ENCODE results near the gene JMJD8.
"Not testable (repeated sequence)": the region's sequence is repeated elsewhere in the genome, so short reads cannot be mapped to it uniquely, and the experiment has no call there.

JMJD8 gene

DNA sequence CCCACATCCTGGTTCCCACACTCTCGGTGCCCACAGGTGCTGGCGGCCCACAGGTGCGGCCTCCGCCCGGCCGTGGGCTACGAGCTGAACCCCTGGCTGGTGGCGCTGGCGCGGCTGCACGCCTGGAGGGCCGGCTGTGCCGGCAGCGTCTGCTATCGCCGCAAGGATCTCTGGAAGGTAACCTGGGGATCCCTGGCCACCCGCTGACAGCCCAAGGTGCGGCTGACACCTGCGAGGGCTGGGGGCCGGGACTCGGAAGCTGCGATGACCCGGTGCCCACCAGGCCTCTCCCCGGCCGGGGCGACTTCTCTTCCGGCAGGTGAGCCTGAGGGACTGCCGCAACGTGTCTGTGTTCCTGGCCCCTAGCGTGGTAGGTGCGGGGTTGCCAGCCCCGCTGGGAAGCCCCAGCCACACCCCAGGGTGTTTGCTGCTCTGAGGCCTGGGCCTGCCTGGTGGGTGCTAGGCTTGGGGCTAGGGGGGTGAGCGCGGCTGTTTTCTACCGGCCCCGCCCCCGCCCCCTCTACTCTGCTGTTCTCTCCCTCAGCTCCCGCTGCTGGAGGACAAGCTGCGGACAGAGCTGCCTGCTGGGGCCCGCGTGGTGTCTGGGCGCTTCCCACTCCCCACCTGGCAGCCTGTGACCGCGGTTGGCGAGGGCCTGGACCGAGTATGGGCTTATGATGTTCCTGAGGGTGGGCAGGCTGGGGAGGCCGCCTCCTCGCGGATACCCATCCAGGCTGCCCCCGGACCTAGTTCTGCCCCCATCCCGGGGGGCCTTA lies 37.8 kb upstream of the JMJD8 start:
- DNase-seq: no peak

- peak; percentile 50 for DNase-seq
Measured at GRCh38 chr16:720990-721764, 37.0 kb upstream of the JMJD8 start, which contains the start of gene ANTKMT. Gene ANTKMT, plus strand, starts transcription at chr16:721146. Its CDS starts 129 bp downstream, at chr16:721275.

- no peak for DNase-seq
Measured at GRCh38 chr16:720447-720989, 36.4 kb upstream of the JMJD8 start.

- no peak for DNase-seq
Measured at GRCh38 chr16:719815-720446, 35.8 kb upstream of the JMJD8 start.

DNA sequence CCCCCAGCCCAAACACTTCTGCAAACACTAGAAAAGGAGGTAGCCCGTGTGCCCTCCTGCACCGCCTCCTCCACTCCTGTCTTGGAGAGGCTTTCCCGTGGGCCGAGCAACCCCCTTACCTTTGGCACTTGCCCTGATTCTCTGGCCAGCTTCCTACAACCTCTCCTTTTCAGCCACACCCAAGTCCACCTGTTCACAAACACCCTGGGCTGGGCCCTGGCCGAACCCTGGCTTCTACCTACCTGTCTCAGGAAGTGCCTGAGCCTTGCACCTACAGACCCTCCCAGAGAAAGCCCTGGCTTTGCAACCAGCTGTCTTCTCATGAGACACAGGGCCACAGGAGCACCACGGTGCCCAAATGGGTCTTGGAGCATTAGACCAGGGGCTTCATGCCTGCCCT lies 34.8 kb upstream of the JMJD8 start:
- DNase-seq: no peak

- no peak for DNase-seq
Measured at GRCh38 chr16:718389-718788, 34.3 kb upstream of the JMJD8 start.

- no peak for DNase-seq
Measured at GRCh38 chr16:717450-718245, 33.5 kb upstream of the JMJD8 start.

GRCh38 chr16:716768-717325 lies 32.7 kb upstream of the JMJD8 start:
- DNase-seq: no peak

GRCh38 chr16:716200-716568 lies 32.0 kb upstream of the JMJD8 start:
- DNase-seq: no peak

- no peak for DNase-seq
Measured at GRCh38 chr16:715477-716199, 31.5 kb upstream of the JMJD8 start.

GRCh38 chr16:714558-715476 lies 30.7 kb upstream of the JMJD8 start, which contains the start of gene METRN:
Gene METRN, plus strand, starts transcription at chr16:715118. Its CDS starts 172 bp downstream, at chr16:715290.
- peak; percentile 79 for DNase-seq

DNA sequence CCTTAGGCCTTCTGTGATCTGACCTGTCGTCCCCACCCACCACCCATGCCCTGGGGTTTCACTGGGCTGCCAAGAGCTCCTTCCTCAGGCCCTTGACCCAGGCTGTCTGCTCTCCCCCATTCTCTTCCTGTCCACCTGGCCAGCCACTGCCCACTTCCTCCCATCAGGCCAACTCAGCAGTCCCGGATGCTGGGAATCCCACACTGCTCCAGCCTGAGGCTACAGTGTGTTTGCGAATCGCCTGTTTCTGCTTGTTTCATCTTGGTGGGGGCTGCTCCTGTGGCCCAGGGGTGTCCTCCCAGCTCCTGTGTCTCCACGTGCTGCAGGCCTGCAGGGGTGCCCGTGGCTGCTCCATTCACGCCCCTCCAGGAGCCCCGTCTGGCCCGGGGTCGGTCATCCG lies 29.9 kb upstream of the JMJD8 start:
- DNase-seq: no peak

- DNase-seq: not testable (repeated sequence)
Measured at GRCh38 chr16:712740-713250, 28.7 kb upstream of the JMJD8 start.

DNA sequence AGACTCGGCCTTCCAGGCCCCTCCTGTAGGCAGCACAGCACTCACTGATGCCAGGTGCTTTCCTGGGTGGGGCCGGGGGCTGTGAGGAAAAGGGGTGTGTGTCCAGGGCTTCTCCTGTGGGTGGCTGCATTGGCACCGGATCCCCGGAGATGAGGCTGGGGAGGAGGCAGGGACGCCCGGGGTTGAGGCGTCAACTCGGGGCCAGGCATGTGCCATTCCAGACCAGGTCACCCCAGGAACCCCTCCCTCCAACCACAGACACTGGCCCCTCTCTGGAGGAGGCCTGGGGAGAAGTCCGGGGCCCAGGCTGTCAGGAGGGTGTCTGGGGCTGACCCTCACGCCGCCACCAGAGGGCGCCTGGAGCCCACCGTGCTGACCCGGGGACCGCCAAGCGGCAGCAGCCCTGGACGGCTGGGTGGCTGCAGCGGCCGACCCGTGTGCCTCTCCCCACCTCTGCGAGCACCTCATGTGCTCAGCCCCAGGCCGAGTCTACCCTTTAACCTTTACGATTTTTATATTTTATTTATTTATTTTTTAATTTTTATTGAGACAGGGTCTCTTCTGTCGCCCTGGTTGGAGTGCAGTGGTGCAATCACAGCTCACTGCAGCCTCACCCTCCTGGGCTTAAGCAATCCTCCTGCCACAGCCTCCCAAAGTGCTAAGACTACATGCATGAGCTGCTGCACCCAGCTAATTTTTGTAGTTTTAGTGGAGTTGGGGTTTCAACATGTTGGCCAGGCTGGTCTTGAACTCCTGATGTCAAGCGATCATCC lies 27.6 kb upstream of the JMJD8 start:
- DNase-seq: peak; percentile 69

DNA sequence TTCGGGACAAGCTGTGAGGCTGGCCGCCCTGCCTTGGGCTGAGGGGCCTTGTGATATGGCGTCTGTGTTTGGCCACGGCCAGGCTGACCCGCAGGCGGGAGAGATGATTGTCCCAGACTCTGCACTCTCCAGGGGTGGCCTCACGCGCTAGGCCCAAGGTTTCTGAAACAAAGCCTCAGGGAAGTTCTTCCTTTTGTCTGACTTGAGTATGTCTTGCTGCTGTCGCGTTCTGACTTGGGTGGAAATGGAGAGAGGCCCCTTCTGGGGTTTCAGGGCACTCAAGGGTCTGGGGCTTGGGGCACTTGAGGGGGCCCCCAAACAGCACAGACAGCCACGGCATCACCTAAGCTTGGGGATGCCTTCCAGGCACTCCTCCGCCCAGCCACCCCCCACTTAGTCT lies 26.9 kb upstream of the JMJD8 start:
- no peak for DNase-seq

DNA sequence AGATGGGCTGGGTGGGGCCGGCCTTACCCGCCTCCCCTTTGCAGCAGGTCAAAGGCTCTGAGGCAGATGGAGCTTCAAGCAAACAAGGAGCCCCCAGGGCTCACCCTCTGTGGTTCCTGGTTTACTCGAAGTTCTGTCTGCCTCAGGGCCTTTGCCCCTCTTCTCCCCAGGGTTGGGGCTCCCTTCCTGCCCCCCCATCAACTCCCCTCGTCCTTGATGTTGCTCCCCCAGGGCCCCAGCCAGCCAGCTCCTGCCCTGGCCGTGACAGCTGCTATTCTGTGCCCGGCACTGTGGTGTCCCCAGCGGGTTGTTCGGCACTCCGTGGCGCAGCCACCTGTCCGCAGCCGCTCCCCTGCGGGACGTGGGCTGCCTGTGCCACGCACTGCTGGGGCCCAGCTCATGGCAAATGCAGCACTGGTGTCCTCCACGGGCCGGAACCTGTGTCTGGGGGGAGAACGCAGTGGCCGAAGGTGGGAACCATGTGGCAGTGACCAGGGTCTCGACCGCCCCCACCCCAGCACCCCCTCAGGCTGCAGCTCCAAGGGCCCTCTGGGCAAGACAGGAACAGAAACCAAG lies 26.5 kb upstream of the JMJD8 start:
- no peak for DNase-seq

- DNase-seq: no peak
Measured at GRCh38 chr16:709566-710499, 25.7 kb upstream of the JMJD8 start.

DNA sequence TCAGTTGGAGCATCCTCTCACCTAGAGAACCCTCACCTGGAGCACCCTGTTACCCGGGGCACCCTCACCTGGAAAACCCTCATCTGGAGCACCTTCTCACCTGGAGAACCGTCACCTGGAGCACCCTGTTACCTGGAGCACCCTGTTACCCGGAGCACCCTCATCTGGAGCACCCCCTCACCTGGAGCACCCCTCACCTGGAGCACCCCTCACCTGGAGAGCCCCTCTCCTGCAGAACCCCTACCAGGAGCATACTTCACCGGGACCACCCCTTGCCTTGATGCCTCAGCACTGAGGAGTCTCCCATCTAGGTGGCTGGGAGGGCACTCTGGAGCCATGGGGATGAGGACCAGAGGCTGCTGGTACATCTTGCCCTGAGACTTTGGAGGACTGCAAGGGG lies 24.8 kb upstream of the JMJD8 start:
- no peak for DNase-seq
